AG04450 (cell line): Measurements from ENCODE around the gene OPN4. TPM values are rescaled to one million over a fixed set of nuclear protein-coding genes. Genes with fewer than 3 reads are reported as not detected.

Source experiments
- CTCF ChIA-PET: fragments of 300-600, 350-600 bp; formaldehyde crosslinking; extraction: SDS; loops from one replicate; lab custom pipeline; 2022; ENCODE audit warnings: antibody characterized with exemption, inconsistent platforms; lab: Charles Lee
- POLR2A ChIA-PET: fragments of 350-600 bp; formaldehyde crosslinking; extraction: SDS; loops from one replicate; lab custom pipeline; 2021; ENCODE audit warnings: antibody characterized with exemption, inconsistent platforms; lab: Yijun Ruan, JAX
- DNase-seq: peaks from one replicate; pipeline ENCODE4 v3.0.0-alpha.2; 2011; ENCODE audit warnings: low read depth, low spot score
- H3K27ac ChIP-seq: one replicate; pipeline ENCODE4 v1.5.1; 2012; ENCODE audit warnings: low read depth, low read length, control low read depth
- H3K27me3 ChIP-seq: one replicate; pipeline ENCODE4 v1.6.0; 2012; ENCODE audit warnings: low read length; ENCODE audit not compliant: control insufficient read depth, insufficient read depth
- H3K4me3 ChIP-seq: 2 replicates; pipeline ENCODE4 v1.5.1; 2011; ENCODE audit warnings: mild to moderate bottlenecking, low read depth, low read length, control low read depth
- H3K9me3 ChIP-seq: 2 replicates; pipeline ENCODE4 v1.5.1; 2012; ENCODE audit warnings: low read length; ENCODE audit not compliant: control insufficient read depth, insufficient read depth
- CTCF ChIP-seq: IDR thresholded peaks from 2 replicates; pipeline ENCODE4 v1.5.1; 2011; ENCODE audit warnings: low read depth, low read length, control low read depth, inconsistent platforms
- polyA plus RNA-seq: library from polyadenylated mRNA; depleted of rRNA; stranded (reverse); fragments of >200 nt; gene quantifications from 2 replicates; pipeline ENCODE4 v1.2.3, GENCODE V29; 2011

The OPN4 gene
- polyA plus RNA-seq, 1 experiment: not detected

DNA sequence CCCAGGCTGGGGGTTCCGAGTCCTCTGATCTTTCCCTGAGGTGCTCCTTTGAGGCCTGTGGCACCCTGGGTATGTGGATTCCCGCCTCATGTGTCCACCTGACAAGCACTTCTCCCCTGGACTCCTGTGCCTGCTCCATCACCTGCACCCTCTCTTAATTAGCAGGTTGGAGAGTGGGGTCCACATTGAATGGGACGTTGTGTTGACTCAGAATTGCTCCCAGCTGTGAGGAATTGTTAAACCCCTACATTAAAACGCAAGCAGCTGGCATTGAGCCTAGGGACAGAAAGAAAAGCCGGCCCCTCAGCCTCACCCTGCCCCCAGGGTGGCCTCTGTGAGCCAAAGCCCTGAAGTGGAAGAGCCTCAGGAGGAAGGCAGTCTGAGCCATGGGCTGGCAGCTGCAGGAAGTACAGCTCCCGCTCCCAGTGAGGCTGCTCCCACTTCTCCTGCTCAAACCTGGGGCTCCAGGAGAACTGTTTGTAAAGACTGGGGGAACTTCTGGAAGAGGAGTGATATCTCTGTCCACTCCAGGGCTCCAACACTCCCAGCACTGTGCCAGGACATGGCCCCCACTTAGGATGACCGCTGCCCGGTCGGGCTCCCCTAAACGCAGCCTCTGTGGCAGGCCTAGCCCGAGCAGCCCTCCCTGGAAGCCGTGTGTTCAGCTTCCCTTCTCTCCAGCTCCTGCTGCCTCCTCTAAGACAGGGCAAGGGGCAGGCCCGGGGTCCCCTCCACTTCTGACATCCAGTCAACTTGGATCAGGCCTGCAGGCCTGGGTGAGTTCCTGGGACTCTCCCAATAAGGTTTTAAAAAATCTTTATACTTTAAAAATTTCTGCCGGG is 1.8 kb upstream of the OPN4 start:
- TF ChIP-seq CTCF: no peak
- no peaks in the 10 kb centered on the region; the same call in 1 of the 2 replicates for H3K9me3 ChIP-seq
- DNase-seq: no peak
- POLR2A ChIA-PET: no interaction called here
- CTCF ChIA-PET: interaction anchor here (0.6 kb wide), 1 partner anchor 286 kb away, joined by 8 read pairs; no protein-coding TSS in a partner anchor
- H3K27ac ChIP-seq: no peak overlapping the region
- no peak overlapping the region for H3K4me3 ChIP-seq
- peaks cover 4% of the 10 kb centered on the region for H3K27me3 ChIP-seq

- Histone ChIP-seq H3K9me3 (no peaks in the 10 kb centered on the region; the same call in 1 of the 2 replicates), H3K27me3 (peaks cover 4% of the 10 kb centered on the region), H3K4me3 (no peak overlapping the region), H3K27ac (no peak overlapping the region)
- POLR2A ChIA-PET: no interaction called here
- no peak for DNase-seq
- CTCF ChIA-PET: no interaction called here
- TF ChIP-seq CTCF: no peak
These were observed 968 bp upstream of the OPN4 start for GRCh38 chr10:86653379-86653778.

- DNase-seq: no peak
- no peaks in the 10 kb centered on the region; the same call in 1 of the 2 replicates for H3K9me3 ChIP-seq
- no peak overlapping the region for H3K4me3 ChIP-seq
- peaks cover 4% of the 10 kb centered on the region for H3K27me3 ChIP-seq
- TF ChIP-seq CTCF: no peak
- ChIA-PET POLR2A (interaction anchor here (0.5 kb wide), 1 partner anchor 104 kb away, joined by 3 read pairs; no protein-coding TSS in a partner anchor), CTCF (no interaction called here)
- H3K27ac ChIP-seq: no peak overlapping the region
These were observed 360 bp upstream of the OPN4 start for GRCh38 chr10:86653987-86654386.

- no peaks in the 10 kb centered on the region; the same call in 1 of the 2 replicates for H3K9me3 ChIP-seq
- no peak for TF ChIP-seq CTCF
- DNase-seq: no peak
- ChIA-PET CTCF (no interaction called here), POLR2A (no interaction called here)
- peaks cover 4% of the 10 kb centered on the region for H3K27me3 ChIP-seq
- H3K27ac ChIP-seq: no peak overlapping the region
- H3K4me3 ChIP-seq: no peak overlapping the region
These were observed 810 bp downstream of the OPN4 start for GRCh38 chr10:86655173-86655540.

GRCh38 chr10:86655596-86655995 is 1.2 kb downstream of the OPN4 start:
- ChIA-PET CTCF (no interaction called here), POLR2A (no interaction called here)
- DNase-seq: no peak
- H3K4me3 ChIP-seq: no peak overlapping the region
- peaks cover 4% of the 10 kb centered on the region for H3K27me3 ChIP-seq
- H3K9me3 ChIP-seq: no peaks in the 10 kb centered on the region; the same call in 1 of the 2 replicates
- no peak for TF ChIP-seq CTCF
- no peak overlapping the region for H3K27ac ChIP-seq
